HepG2 (cell line): ENCODE data around the gene KSR1. TPM values are rescaled to one million over a fixed set of nuclear protein-coding genes. Genes with fewer than 3 reads are reported as not detected.

Experiments
- AHR ChIP-seq: IDR thresholded peaks from 2 replicates; pipeline ENCODE4 v1.6.1; 2018; ENCODE audit warnings: missing genetic modification reagents, missing compliant biosample characterization
- CEBPB ChIP-seq: IDR thresholded peaks from 2 replicates; pipeline ENCODE4 v1.6.1; 2011; ENCODE audit warnings: low read depth, low read length, improper control_type of control experiment, borderline replicate concordance
- CENPX ChIP-seq: sonication (generic); formaldehyde crosslinking; IDR thresholded peaks from 2 replicates; pipeline ENCODE4 v1.9.0; 2021; ENCODE audit warnings: mild to moderate bottlenecking, missing genetic modification reagents, moderate library complexity
- HNF4A ChIP-seq: sonication (generic); formaldehyde crosslinking; IDR thresholded peaks from 2 replicates; pipeline ENCODE4 v1.4.0; 2020; ENCODE audit warnings: missing genetic modification reagents
- HNRNPK ChIP-seq: fragments of 200-400 bp; formaldehyde crosslinking; IDR thresholded peaks from 2 replicates; pipeline ENCODE4 v1.6.1; 2018; ENCODE audit warnings: low read length, low read depth, moderate library complexity, mild to moderate bottlenecking; ENCODE audit not compliant: poor library complexity, severe bottlenecking
- MYPOP ChIP-seq: sonication (generic); formaldehyde crosslinking; IDR thresholded peaks from 2 replicates; pipeline ENCODE4 v1.8.1; 2023; ENCODE audit warnings: mild to moderate bottlenecking, moderate library complexity, missing genetic modification reagents
- PHF5A ChIP-seq: IDR thresholded peaks from one replicate; pipeline ENCODE4 v1.6.1; 2018; ENCODE audit warnings: low read depth, missing genetic modification reagents; ENCODE audit not compliant: unreplicated experiment
- POLR2A ChIP-seq, 2 experiments: IDR thresholded peaks; 2 replicates each; pipeline ENCODE4 v1.6.1; 2011; ENCODE audit warnings: low read depth in 2 of 2, low read length in 2 of 2, mild to moderate bottlenecking in 1 of 2, moderate library complexity in 1 of 2; ENCODE audit not compliant: insufficient read depth in 1 of 2
- POLR2AphosphoS5 ChIP-seq: IDR thresholded peaks from 2 replicates; pipeline ENCODE4 v1.6.1; 2012; ENCODE audit warnings: low read depth, low read length
- RBM22 ChIP-seq: fragments of 200-400 bp; formaldehyde crosslinking; optimal IDR thresholded peaks from 2 replicates; pipeline ENCODE3; 2017; ENCODE audit warnings: mild to moderate bottlenecking, low read length, moderate library complexity
- SIX1 ChIP-seq: sonication (generic); formaldehyde crosslinking; IDR thresholded peaks from 2 replicates; pipeline ENCODE4 v1.4.0; 2020; ENCODE audit warnings: missing genetic modification reagents, borderline replicate concordance
- SOX13 ChIP-seq, 3 experiments: fragments of 450-650 bp in 1 of 3; sonication (generic) in 1 of 3; formaldehyde crosslinking in 1 of 3; IDR thresholded peaks in 2 of 3; conservative IDR thresholded peaks in 1 of 3; 2 replicates each; pipeline versions ENCODE4 v1.5.0 to v1.6.1; 2016 to 2020; ENCODE audit warnings: antibody characterized with exemption in 1 of 3, mild to moderate bottlenecking in 1 of 3, missing compliant biosample characterization in 1 of 3, missing genetic modification reagents in 1 of 3, moderate library complexity in 1 of 3
- SUZ12 ChIP-seq: fragments of 150-350 bp; IDR thresholded peaks from 2 replicates; pipeline ENCODE4 v1.6.1; 2014; ENCODE audit warnings: low read depth, low read length
- TFDP2 ChIP-seq: sonication (generic); formaldehyde crosslinking; IDR thresholded peaks from 2 replicates; pipeline ENCODE4 v1.4.0; 2020; ENCODE audit warnings: missing genetic modification reagents
- TSC22D2 ChIP-seq: sonication (generic); formaldehyde crosslinking; IDR thresholded peaks from 2 replicates; pipeline ENCODE4 v1.5.1; 2020; ENCODE audit warnings: missing genetic modification reagents, mild to moderate bottlenecking, borderline replicate concordance
- ZBTB38 ChIP-seq: sonication (generic); formaldehyde crosslinking; IDR thresholded peaks from 2 replicates; pipeline ENCODE4 v1.5.1; 2020; ENCODE audit warnings: mild to moderate bottlenecking, missing genetic modification reagents
- ZFY ChIP-seq: sonication (generic); formaldehyde crosslinking; IDR thresholded peaks from 2 replicates; pipeline ENCODE4 v1.4.0; 2020; ENCODE audit warnings: missing genetic modification reagents
- ZKSCAN5 ChIP-seq: sonication (generic); formaldehyde crosslinking; IDR thresholded peaks from 2 replicates; pipeline ENCODE4 v1.5.1; 2020; ENCODE audit warnings: mild to moderate bottlenecking, missing genetic modification reagents
- ZMYM4 ChIP-seq: sonication (generic); formaldehyde crosslinking; IDR thresholded peaks from 2 replicates; pipeline ENCODE4 v1.8.1; 2023; ENCODE audit warnings: mild to moderate bottlenecking, missing genetic modification reagents
- ZNF143 ChIP-seq: sonication (generic); formaldehyde crosslinking; IDR thresholded peaks from 2 replicates; pipeline ENCODE4 v1.4.0; 2020; ENCODE audit warnings: missing genetic modification reagents
- ZNF160 ChIP-seq: sonication (generic); formaldehyde crosslinking; IDR thresholded peaks from 2 replicates; pipeline ENCODE4 v1.8.0; 2022; ENCODE audit warnings: mild to moderate bottlenecking, inconsistent platforms, missing genetic modification reagents
- ZNF776 ChIP-seq: sonication (generic); formaldehyde crosslinking; IDR thresholded peaks from 2 replicates; pipeline ENCODE4 v1.4.0; 2020; ENCODE audit warnings: mild to moderate bottlenecking, missing genetic modification reagents
- ZNF883 ChIP-seq: sonication (generic); formaldehyde crosslinking; IDR thresholded peaks from 2 replicates; pipeline ENCODE4 v1.5.1; 2020; ENCODE audit warnings: mild to moderate bottlenecking, missing genetic modification reagents; ENCODE audit errors: not compliant biosample characterization
- ZSCAN30 ChIP-seq: sonication (generic); formaldehyde crosslinking; IDR thresholded peaks from 2 replicates; pipeline ENCODE4 v1.5.0; 2020; ENCODE audit warnings: mild to moderate bottlenecking, missing genetic modification reagents
- polyA plus RNA-seq, 8 experiments: library from polyadenylated mRNA; depleted of rRNA in 3 of 8; stranded (reverse) in 7 of 8; unstranded in 1 of 8; fragments of >200 nt; fragmentation: Illumina TruSeq in 4 of 8; extraction: Trizol in 4 of 8; gene quantifications; 2 replicates each; pipeline versions ENCODE4 v1.2.1 to v1.2.3, GENCODE V29; 2011 to 2016; ENCODE audit warnings: low read depth in 4 of 8, missing spikeins in 1 of 8, mixed read lengths in 1 of 8; ENCODE audit not compliant: insufficient read depth in 1 of 8
- total RNA-seq, 5 experiments: library from RNA; depleted of rRNA; stranded (reverse); fragments of >200 nt; fragmentation: Illumina TruSeq; extraction: Trizol; gene quantifications; 2 replicates each; pipeline ENCODE4 v1.2.3, GENCODE V29; 2016; ENCODE audit warnings: low read depth in 1 of 5
- TF ChIP-seq, protein P1 (sequence below): sonication (generic); formaldehyde crosslinking; IDR thresholded peaks from 2 replicates; pipeline ENCODE4 v1.4.0; 2020; ENCODE audit warnings: missing genetic modification reagents
- TF ChIP-seq, protein P2 (sequence below): fragments of 450-650 bp; IDR thresholded peaks from 2 replicates; pipeline ENCODE4 v1.6.1; 2016
- TF ChIP-seq, protein P3 (sequence below): sonication (generic); formaldehyde crosslinking; IDR thresholded peaks from 2 replicates; pipeline ENCODE4 v1.4.0; 2020; ENCODE audit warnings: missing genetic modification reagents

KSR1 gene
- total and polyA plus RNA-seq, 2 of the 13 experiments (the other 11 are each of a cell fraction or from before 2014, with no cell fraction given) = 10.1 to 16.6 TPM

DNA sequence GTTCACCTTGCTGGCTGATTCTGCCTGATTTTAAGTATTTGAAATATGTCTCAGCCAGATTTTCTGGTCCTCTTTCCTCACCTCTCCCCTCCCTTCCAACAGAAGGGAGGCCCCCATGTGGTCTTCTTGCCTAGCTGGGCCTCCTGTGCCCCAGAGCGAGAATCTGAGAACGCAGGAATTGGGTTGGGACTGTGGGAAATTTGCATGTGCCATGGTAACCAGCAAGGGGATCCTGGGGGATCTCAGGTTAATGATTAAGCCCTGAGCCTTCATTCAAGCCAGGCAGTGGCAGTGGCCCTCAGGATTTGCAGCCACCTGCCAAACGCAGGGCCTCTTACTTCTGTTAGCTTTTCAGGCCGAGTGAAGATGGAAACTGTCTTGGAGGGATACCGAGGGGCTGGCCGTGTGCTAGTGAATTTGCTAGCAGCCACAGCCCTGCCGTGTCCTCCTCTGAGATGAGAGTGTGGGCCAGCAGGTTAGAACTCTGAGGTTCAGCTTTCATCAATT, 40.2 kb downstream of the KSR1 start (continued):
- TF ChIP-seq SOX13 (IDR thresholded peaks at IDR 0.05) (no peak), SOX13 (CRISPR knock-in tag; conservative IDR thresholded peaks at IDR 0.05 in 1 of 2, IDR thresholded peaks at IDR 0.05 in 1 of 2) (0 out of 4 replicates have a peak, but pooled peaks of 1 of the 2 experiments have one; percentile 18), POLR2A (IDR thresholded peaks at IDR 0.05; ENCODE audit: insufficient read depth in 1 of 2, low read depth in 2 of 2, low read length in 2 of 2) (peak in 1 of 2 experiments; percentile 30; a peak in 2 of 4 replicates), ZKSCAN5 (CRISPR knock-in tag) (no peak), PHF5A (no peak), ZNF776 (no peak), TFDP2 (0 out of 2 replicates have a peak, but pooled peaks have one; percentile 33), ZMYM4 (CRISPR knock-in tag) (no peak), SUZ12 (no peak), RBM22 (no peak), TSC22D2 (CRISPR knock-in tag) (no peak), MYPOP (no peak), CENPX (no peak), POLR2AphosphoS5 (peak; percentile 54; the same call in 1 of the 2 replicates), ZSCAN30 (CRISPR knock-in tag) (no peak), ZNF143 (CRISPR knock-in tag) (peak; percentile 78), SIX1 (CRISPR knock-in tag) (no peak), AHR (CRISPR knock-in tag) (no peak), ZFY (CRISPR knock-in tag) (peak; percentile 61), HNF4A (CRISPR knock-in tag) (0 out of 2 replicates have a peak, but pooled peaks have one; percentile 5), CEBPB (no peak), HNRNPK (no peak), ZNF883 (no peak), ZBTB38 (CRISPR knock-in tag) (no peak), ZNF160 (CRISPR knock-in tag) (no peak)
- TF ChIP-seq, protein P1, sequence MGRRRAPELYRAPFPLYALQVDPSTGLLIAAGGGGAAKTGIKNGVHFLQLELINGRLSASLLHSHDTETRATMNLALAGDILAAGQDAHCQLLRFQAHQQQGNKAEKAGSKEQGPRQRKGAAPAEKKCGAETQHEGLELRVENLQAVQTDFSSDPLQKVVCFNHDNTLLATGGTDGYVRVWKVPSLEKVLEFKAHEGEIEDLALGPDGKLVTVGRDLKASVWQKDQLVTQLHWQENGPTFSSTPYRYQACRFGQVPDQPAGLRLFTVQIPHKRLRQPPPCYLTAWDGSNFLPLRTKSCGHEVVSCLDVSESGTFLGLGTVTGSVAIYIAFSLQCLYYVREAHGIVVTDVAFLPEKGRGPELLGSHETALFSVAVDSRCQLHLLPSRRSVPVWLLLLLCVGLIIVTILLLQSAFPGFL (CRISPR knock-in tag) = no peak
- TF ChIP-seq, protein P2, sequence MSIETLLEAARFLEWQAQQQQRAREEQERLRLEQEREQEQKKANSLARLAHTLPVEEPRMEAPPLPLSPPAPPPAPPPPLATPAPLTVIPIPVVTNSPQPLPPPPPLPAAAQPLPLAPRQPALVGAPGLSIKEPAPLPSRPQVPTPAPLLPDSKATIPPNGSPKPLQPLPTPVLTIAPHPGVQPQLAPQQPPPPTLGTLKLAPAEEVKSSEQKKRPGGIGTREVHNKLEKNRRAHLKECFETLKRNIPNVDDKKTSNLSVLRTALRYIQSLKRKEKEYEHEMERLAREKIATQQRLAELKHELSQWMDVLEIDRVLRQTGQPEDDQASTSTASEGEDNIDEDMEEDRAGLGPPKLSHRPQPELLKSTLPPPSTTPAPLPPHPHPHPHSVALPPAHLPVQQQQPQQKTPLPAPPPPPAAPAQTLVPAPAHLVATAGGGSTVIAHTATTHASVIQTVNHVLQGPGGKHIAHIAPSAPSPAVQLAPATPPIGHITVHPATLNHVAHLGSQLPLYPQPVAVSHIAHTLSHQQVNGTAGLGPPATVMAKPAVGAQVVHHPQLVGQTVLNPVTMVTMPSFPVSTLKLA = no peak
- TF ChIP-seq, protein P3, sequence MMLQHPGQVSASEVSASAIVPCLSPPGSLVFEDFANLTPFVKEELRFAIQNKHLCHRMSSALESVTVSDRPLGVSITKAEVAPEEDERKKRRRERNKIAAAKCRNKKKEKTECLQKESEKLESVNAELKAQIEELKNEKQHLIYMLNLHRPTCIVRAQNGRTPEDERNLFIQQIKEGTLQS = no peak
